Activated T-helper 2 cell treated with anti-CD3 and anti-CD28 coated beads, Interferon-gamma antibody, Interleukin-2, Interleukin-4, amounts not matched to agents 10 μg/mL and 5 μg/mL and 100 μg/mL, durations not matched to agents 14 hours and 24 hours and 36 hours (primary cell): ENCODE data around the gene KRTAP9-7. TPM values are rescaled to one million over a fixed set of nuclear protein-coding genes. Genes with fewer than 3 reads are reported as not detected.
"Not testable (repeated sequence)": the region's sequence is repeated elsewhere in the genome, so short reads cannot be mapped to it uniquely, and the experiment has no call there.

Experiments
- DNase-seq: peaks from one replicate; pipeline ENCODE4 v3.0.0; 2021; ENCODE audit warnings: low spot score
- H3K27ac Mint-ChIP-seq: one replicate; pipeline ENCODE4 v1.8.0; 2021; ENCODE audit warnings: mixed read lengths
- H3K27me3 Mint-ChIP-seq: one replicate; pipeline ENCODE4 v1.8.0; 2021; ENCODE audit warnings: low read depth, mixed read lengths
- H3K36me3 Mint-ChIP-seq: one replicate; pipeline ENCODE4 v1.8.0; 2021; ENCODE audit warnings: low read depth, mixed read lengths
- H3K4me1 Mint-ChIP-seq: one replicate; pipeline ENCODE4 v1.8.0; 2021; ENCODE audit warnings: low read depth, mixed read lengths
- H3K4me3 Mint-ChIP-seq: one replicate; pipeline ENCODE4 v1.8.0; 2021; ENCODE audit warnings: low read depth, mild to moderate bottlenecking, moderate library complexity, mixed read lengths
- H3K9me3 Mint-ChIP-seq: one replicate; pipeline ENCODE4 v1.8.0; 2021; ENCODE audit warnings: mixed read lengths
- intact Hi-C: fragments of 100-400 bp; cut with micrococcal nuclease; formaldehyde crosslinking; loops from one replicate; pipeline ENCODE4 v1.15.1; 2023
- total RNA-seq: library from RNA; stranded (reverse); gene quantifications from 2 replicates; pipeline ENCODE4 v1.2.3, GENCODE V29; 2022

The KRTAP9-7 gene
- total RNA-seq, 1 donor from 2014 or later = not detected

- intact Hi-C loops, H3K4me3 Mint-ChIP-seq, H3K9me3 Mint-ChIP-seq, H3K4me1 Mint-ChIP-seq, DNase-seq, H3K36me3 Mint-ChIP-seq, H3K27ac Mint-ChIP-seq: not testable (repeated sequence)
- H3K27me3 Mint-ChIP-seq = peaks cover 33% of the 10 kb centered on the region
These were observed 19.9 kb upstream of the KRTAP9-7 start, which contains the start of gene KRTAP9-9 for GRCh38 chr17:41255381-41256290. Gene KRTAP9-9 (plus strand): TSS chr17:41255384.

- H3K9me3 Mint-ChIP-seq = no peaks in the 10 kb centered on the region
- intact Hi-C loops = no loop called here
- H3K27me3 Mint-ChIP-seq = peaks cover 39% of the 10 kb centered on the region
- H3K36me3 Mint-ChIP-seq = no peaks in the 10 kb centered on the region
- H3K4me3 Mint-ChIP-seq = no peak overlapping the region
- H3K4me1 Mint-ChIP-seq = no peaks in the 10 kb centered on the region
- DNase-seq = no peak
- no peak overlapping the region for H3K27ac Mint-ChIP-seq
These were observed 19.2 kb upstream of the KRTAP9-7 start for GRCh38 chr17:41256291-41256685.

- Mint-ChIP-seq H3K27me3 (peaks cover 41% of the 10 kb centered on the region), H3K9me3 (no peaks in the 10 kb centered on the region), H3K4me1 (no peaks in the 10 kb centered on the region), H3K27ac (no peak overlapping the region), H3K4me3 (no peak overlapping the region), H3K36me3 (no peaks in the 10 kb centered on the region)
- intact Hi-C loops = no loop called here
- DNase-seq = no peak
These were observed 17.1 kb upstream of the KRTAP9-7 start for GRCh38 chr17:41258406-41258805.

GRCh38 chr17:41263212-41263611, 12.3 kb upstream of the KRTAP9-7 start:
- no peak overlapping the region for H3K4me3 Mint-ChIP-seq
- DNase-seq = no peak
- H3K36me3 Mint-ChIP-seq = no peaks in the 10 kb centered on the region
- H3K9me3 Mint-ChIP-seq = no peaks in the 10 kb centered on the region
- intact Hi-C loops = no loop called here
- H3K27me3 Mint-ChIP-seq = peaks cover 25% of the 10 kb centered on the region
- H3K4me1 Mint-ChIP-seq = no peaks in the 10 kb centered on the region
- H3K27ac Mint-ChIP-seq = no peak overlapping the region

- H3K9me3 Mint-ChIP-seq = no peaks in the 10 kb centered on the region
- no peak for DNase-seq
- H3K4me3 Mint-ChIP-seq = no peak overlapping the region
- H3K27ac Mint-ChIP-seq = no peak overlapping the region
- intact Hi-C loops = no loop called here
- H3K27me3 Mint-ChIP-seq = peaks cover 21% of the 10 kb centered on the region
- no peaks in the 10 kb centered on the region for H3K4me1 Mint-ChIP-seq
- H3K36me3 Mint-ChIP-seq = no peaks in the 10 kb centered on the region
These were observed 10.9 kb upstream of the KRTAP9-7 start for GRCh38 chr17:41264599-41264998.

GRCh38 chr17:41265078-41265477, 10.4 kb upstream of the KRTAP9-7 start, which contains the start of gene KRTAP9-6:
Gene KRTAP9-6 (plus strand): TSS chr17:41265378. CDS start chr17:41265378, 0 bp downstream.
- no peaks in the 10 kb centered on the region for H3K9me3 Mint-ChIP-seq
- H3K4me3 Mint-ChIP-seq = no peak within 1 kb of the TSS
- H3K4me1 Mint-ChIP-seq = no peaks in the 10 kb centered on the region
- H3K27ac Mint-ChIP-seq = no peak within 1 kb of the TSS
- DNase-seq = no peak
- intact Hi-C loops = no loop called here
- no peaks in the 10 kb centered on the region for H3K36me3 Mint-ChIP-seq
- H3K27me3 Mint-ChIP-seq = peaks cover 21% of the 10 kb centered on the region

GRCh38 chr17:41267711-41268110, 7.8 kb upstream of the KRTAP9-7 start:
- Mint-ChIP-seq H3K4me3 (no peak overlapping the region), H3K36me3 (no peaks in the 10 kb centered on the region), H3K9me3 (no peaks in the 10 kb centered on the region), H3K27me3 (peaks cover 3% of the 10 kb centered on the region), H3K27ac (no peak overlapping the region), H3K4me1 (no peaks in the 10 kb centered on the region)
- DNase-seq = no peak
- intact Hi-C loops = no loop called here

- H3K4me1 Mint-ChIP-seq, H3K27ac Mint-ChIP-seq, H3K27me3 Mint-ChIP-seq: not testable (repeated sequence)
These were observed 4.2 kb upstream of the KRTAP9-7 start for GRCh38 chr17:41271323-41271722.

GRCh38 chr17:41271858-41272257, 3.6 kb upstream of the KRTAP9-7 start:
- Mint-ChIP-seq H3K4me3 (no peak overlapping the region), H3K27me3 (no peaks in the 10 kb centered on the region), H3K9me3 (no peaks in the 10 kb centered on the region), H3K27ac (no peak overlapping the region), H3K4me1 (no peaks in the 10 kb centered on the region), H3K36me3 (no peaks in the 10 kb centered on the region)
- intact Hi-C loops = no loop called here
- DNase-seq = no peak

More at GRCh38 chr17:41271323-41271722, 4.2 kb upstream of the KRTAP9-7 start:
- DNase-seq, intact Hi-C loops, H3K9me3 Mint-ChIP-seq, H3K36me3 Mint-ChIP-seq, H3K4me3 Mint-ChIP-seq: not testable (repeated sequence)

- peaks cover 8% of the 10 kb centered on the region for H3K27me3 Mint-ChIP-seq
- no peak for DNase-seq
- no peaks in the 10 kb centered on the region for H3K9me3 Mint-ChIP-seq
- H3K36me3 Mint-ChIP-seq = no peaks in the 10 kb centered on the region
- H3K4me1 Mint-ChIP-seq = no peaks in the 10 kb centered on the region
- no peak overlapping the region for H3K4me3 Mint-ChIP-seq
- intact Hi-C loops = no loop called here
- no peak overlapping the region for H3K27ac Mint-ChIP-seq
These were observed 2.9 kb downstream of the KRTAP9-7 start for GRCh38 chr17:41278176-41278955.

GRCh38 chr17:41284043-41284442, 8.5 kb downstream of the KRTAP9-7 start:
- H3K36me3 Mint-ChIP-seq = no peaks in the 10 kb centered on the region
- intact Hi-C loops = no loop called here
- H3K4me3 Mint-ChIP-seq = no peak overlapping the region
- no peaks in the 10 kb centered on the region for H3K4me1 Mint-ChIP-seq
- no peak overlapping the region for H3K27ac Mint-ChIP-seq
- DNase-seq = no peak
- no peaks in the 10 kb centered on the region for H3K9me3 Mint-ChIP-seq
- H3K27me3 Mint-ChIP-seq = peaks cover 7% of the 10 kb centered on the region

- DNase-seq = no peak
- Mint-ChIP-seq H3K4me1 (no peaks in the 10 kb centered on the region), H3K27me3 (peaks cover 5% of the 10 kb centered on the region), H3K36me3 (no peaks in the 10 kb centered on the region), H3K27ac (no peak overlapping the region), H3K4me3 (no peak overlapping the region), H3K9me3 (no peaks in the 10 kb centered on the region)
- intact Hi-C loops = no loop called here
These were observed 9.0 kb downstream of the KRTAP9-7 start for GRCh38 chr17:41284546-41284945.

GRCh38 chr17:41287050-41287449, 11.6 kb downstream of the KRTAP9-7 start:
- H3K4me3 Mint-ChIP-seq = no peak overlapping the region
- DNase-seq = no peak
- H3K9me3 Mint-ChIP-seq = no peaks in the 10 kb centered on the region
- no peaks in the 10 kb centered on the region for H3K36me3 Mint-ChIP-seq
- no peaks in the 10 kb centered on the region for H3K4me1 Mint-ChIP-seq
- intact Hi-C loops = no loop called here
- no peak overlapping the region for H3K27ac Mint-ChIP-seq
- peaks cover 5% of the 10 kb centered on the region for H3K27me3 Mint-ChIP-seq
